Heart left ventricle (tissue), 13 donors: ENCODE measurements around the gene MRE11.
"Not testable (repeated sequence)": the region's sequence is repeated elsewhere in the genome, so short reads cannot be mapped to it uniquely, and the experiment has no call there.

ENCODE experiments used
- POLR2A ChIP-seq, 2 donors: fragments of 450-650 bp; IDR thresholded peaks; one replicate each; pipeline ENCODE4 v1.6.1; 2017; ENCODE audit warnings: antibody characterized with exemption in 2 of 2, mild to moderate bottlenecking in 2 of 2, moderate library complexity in 2 of 2
- TF ChIP-seq, protein P1 (sequence below), 12 donors: fragments of 200-600 bp; sonication (generic) in 4 of 12; IDR thresholded peaks; one replicate each; pipeline versions ENCODE4 v1.5.0 to v1.8.0; 2018 to 2022; ENCODE audit warnings: antibody characterized with exemption in 12 of 12, mild to moderate bottlenecking in 5 of 12
- donor health status: ischemic (EF 13 %, LVEDD 7.1; RV severe dilation, severe dysfunction).
- donor health status: DM: no; HTN: yes; CAD: no.
- donor health status: DM: no; HTN: no; CAD: no.
- donor health status: ischemic (EF 25% LVEDD 6.9; RV normal size, moderate dysfunction).
- donor health status: ischemic (EF 25% LVEDD 5.7; RV mildly dilated, moderate dysfunction).
- donor health status: ischemic (EF 35%, LVEDD 5.7; RV mildly dilated, moderate dysfunction).
- donor health status: nonischemic (EF 11% LVEDD 7.7; RV severe dilation, severe dysfunction).
- donor health status: DM: yes; HTN: yes; CAD: no.
- donor health status: PGD.
- donor health status: ischemic (EF 29% LVEDD 5.4; RV normal size, mild dysfunction).
- donor health status: nonischemic (EF 23%, LVEDD 6.1; RV moderate dilation, normal function).

DNA sequence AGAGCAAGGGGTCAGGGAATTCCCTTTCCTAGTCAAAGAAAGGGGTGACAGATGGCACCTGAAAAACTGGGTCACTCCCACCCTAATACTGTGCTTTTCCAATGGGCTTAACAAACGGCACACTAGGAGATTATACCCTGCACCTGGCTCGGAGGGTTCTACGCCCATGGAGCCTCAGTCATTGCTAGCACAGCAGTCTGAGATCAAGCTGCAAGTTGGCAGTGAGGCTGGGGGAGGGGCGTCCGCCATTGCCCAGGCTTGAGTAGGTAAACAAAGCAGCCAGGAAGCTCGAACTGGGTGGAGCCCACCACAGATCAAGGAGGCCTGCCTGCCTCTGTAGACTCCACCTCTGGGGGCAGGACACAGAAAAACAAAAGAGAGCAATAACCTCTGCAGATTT, 123.1 kb downstream of the MRE11 start:
- TF ChIP-seq, protein P1, sequence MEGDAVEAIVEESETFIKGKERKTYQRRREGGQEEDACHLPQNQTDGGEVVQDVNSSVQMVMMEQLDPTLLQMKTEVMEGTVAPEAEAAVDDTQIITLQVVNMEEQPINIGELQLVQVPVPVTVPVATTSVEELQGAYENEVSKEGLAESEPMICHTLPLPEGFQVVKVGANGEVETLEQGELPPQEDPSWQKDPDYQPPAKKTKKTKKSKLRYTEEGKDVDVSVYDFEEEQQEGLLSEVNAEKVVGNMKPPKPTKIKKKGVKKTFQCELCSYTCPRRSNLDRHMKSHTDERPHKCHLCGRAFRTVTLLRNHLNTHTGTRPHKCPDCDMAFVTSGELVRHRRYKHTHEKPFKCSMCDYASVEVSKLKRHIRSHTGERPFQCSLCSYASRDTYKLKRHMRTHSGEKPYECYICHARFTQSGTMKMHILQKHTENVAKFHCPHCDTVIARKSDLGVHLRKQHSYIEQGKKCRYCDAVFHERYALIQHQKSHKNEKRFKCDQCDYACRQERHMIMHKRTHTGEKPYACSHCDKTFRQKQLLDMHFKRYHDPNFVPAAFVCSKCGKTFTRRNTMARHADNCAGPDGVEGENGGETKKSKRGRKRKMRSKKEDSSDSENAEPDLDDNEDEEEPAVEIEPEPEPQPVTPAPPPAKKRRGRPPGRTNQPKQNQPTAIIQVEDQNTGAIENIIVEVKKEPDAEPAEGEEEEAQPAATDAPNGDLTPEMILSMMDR (IDR thresholded peaks at IDR 0.05), result not testable (repeated sequence)
- TF ChIP-seq POLR2A (IDR thresholded peaks at IDR 0.05), result not testable (repeated sequence)
